ENCODE data around the gene PLP2. TPM values are rescaled to one million over a fixed set of nuclear protein-coding genes. Genes with fewer than 3 reads are reported as not detected.

PLP2 gene
- total RNA-seq, 2 donors from 2014 or later = 19.4 to 30.1 TPM

DNA sequence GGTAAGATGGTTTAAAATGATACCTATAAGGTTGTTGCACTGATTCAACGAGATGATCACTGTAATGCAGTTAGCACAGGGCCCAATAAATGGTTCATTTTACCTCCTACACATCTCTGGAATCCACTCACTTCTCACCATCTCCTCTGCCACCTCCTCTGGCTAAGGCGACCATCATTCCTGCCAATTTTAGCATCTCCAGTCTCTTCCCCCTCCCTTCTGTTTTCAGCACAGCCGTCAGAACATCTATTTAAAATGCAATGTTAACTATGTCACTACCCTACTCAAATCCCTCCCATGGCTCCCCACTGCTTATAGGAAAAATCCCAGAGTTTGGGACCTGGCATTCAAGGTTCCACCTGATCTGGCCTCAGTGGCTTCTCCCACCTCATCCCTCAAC lies 31.8 kb downstream of the PLP2 start:
- H3K27ac ChIP-seq = no peak overlapping the region
- no peaks in the 10 kb centered on the region for H3K27me3 ChIP-seq
- WGBS, 2 donors = 61 to 77% methylated on average over 3 of the region's 3 CpGs
- H3K4me3 ChIP-seq = no peak overlapping the region
- intact Hi-C loops (cut with DNase I) = no loop called here
- TF ChIP-seq POLR2A (IDR thresholded peaks at IDR 0.05) (no peak), CTCF (IDR thresholded peaks at IDR 0.05) (no peak)
- no peaks in the 10 kb centered on the region for H3K36me3 ChIP-seq (replicated peaks in 1 of 2; ENCODE audit: insufficient read depth in 1 of 2, low read depth in 2 of 2)
- peaks cover 15% of the 10 kb centered on the region for H3K4me1 ChIP-seq
- DNase-seq (no peak), ATAC-seq (no peak)
- no peaks in the 10 kb centered on the region for H3K9me3 ChIP-seq

DNA sequence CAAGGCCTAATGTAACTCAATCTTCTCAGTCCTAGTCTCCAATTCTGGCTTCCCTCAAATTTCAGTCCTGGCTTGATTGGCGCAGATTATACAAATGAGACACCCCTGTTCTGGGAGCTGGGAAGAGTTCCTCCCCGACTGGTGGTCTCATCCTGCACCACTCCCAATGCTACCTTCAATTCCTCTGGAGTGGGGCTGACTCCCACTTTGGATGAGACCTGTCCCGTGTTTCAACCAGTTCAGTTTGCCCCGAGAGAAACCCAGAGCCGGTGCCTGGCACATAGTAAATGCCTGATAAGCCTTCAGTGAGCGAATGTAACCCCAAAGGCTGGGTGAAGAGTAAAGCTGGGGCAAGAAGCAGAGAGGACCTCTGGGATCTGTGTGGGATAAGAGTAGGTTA lies 32.3 kb downstream of the PLP2 start:
- Histone ChIP-seq H3K4me1 (peaks cover 15% of the 10 kb centered on the region), H3K27me3 (no peaks in the 10 kb centered on the region), H3K9me3 (no peaks in the 10 kb centered on the region), H3K36me3 (replicated peaks in 1 of 2; ENCODE audit: insufficient read depth in 1 of 2, low read depth in 2 of 2) (no peaks in the 10 kb centered on the region), H3K4me3 (no peak overlapping the region), H3K27ac (no peak overlapping the region)
- TF ChIP-seq CTCF (IDR thresholded peaks at IDR 0.05) (no peak), POLR2A (IDR thresholded peaks at IDR 0.05) (no peak)
- no peak for ATAC-seq
- WGBS, 2 donors = 76 to 94% methylated on average over 2 to 6 of the region's 6 CpGs
- DNase-seq = no peak
- intact Hi-C loops (cut with DNase I) = no loop called here

DNA sequence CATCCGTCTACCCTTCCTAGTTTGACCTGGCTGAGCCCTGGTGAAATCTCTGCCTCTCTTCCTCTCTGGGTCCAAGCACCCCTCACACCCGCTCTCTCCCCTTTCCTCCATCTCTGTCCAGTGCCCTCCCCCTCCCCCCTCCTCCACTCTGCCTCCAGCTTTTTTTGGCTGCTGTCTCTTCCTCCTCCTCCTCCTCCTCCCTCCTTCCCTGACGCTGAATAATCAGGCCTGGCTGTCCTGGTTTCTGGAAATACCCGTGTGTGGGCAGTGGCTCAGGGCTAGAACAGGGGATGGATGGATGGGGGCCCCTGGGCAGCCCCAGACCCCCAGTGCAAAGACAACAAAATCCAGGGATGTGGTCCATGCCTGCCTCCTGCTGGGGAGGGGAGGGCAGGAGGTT lies 33.0 kb downstream of the PLP2 start:
- no peak for DNase-seq
- 56 to 78% methylated on average over 4 of the region's 4 CpGs for WGBS, 2 donors
- no peaks in the 10 kb centered on the region for H3K36me3 ChIP-seq (replicated peaks in 1 of 2; ENCODE audit: insufficient read depth in 1 of 2, low read depth in 2 of 2)
- H3K4me1 ChIP-seq = peaks cover 15% of the 10 kb centered on the region
- no peak overlapping the region for H3K4me3 ChIP-seq
- no peaks in the 10 kb centered on the region for H3K9me3 ChIP-seq
- intact Hi-C loops (cut with DNase I) = no loop called here
- H3K27ac ChIP-seq = no peak overlapping the region
- no peak for TF ChIP-seq CTCF (IDR thresholded peaks at IDR 0.05)
- ATAC-seq = no peak
- H3K27me3 ChIP-seq = no peaks in the 10 kb centered on the region

DNA sequence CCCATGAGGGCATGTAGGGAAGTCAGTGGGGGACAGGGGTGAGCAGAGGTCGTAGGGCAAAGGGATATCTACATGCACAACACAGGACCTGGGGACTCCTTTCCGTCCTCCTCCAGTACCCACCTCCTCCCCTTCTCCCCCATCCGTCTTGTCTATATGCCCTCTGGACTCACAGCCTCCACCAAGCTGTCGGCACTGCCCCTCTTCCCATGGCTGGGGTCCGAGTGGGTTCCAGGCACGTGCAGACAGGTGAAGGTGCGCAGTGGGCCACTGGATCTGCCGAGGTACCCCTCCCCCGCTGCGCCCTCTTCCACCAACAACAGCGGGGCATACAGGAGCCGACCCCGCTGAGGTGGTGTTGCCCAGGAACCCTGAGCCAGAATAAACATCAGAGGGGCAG lies 33.7 kb downstream of the PLP2 start:
- H3K27me3 ChIP-seq = no peaks in the 10 kb centered on the region
- TF ChIP-seq CTCF (IDR thresholded peaks at IDR 0.05) = no peak
- no peak for TF ChIP-seq POLR2A (IDR thresholded peaks at IDR 0.05)
- DNase-seq = no peak
- no peaks in the 10 kb centered on the region for H3K36me3 ChIP-seq (replicated peaks in 1 of 2; ENCODE audit: insufficient read depth in 1 of 2, low read depth in 2 of 2)
- H3K9me3 ChIP-seq = no peaks in the 10 kb centered on the region
- intact Hi-C loops (cut with DNase I) = no loop called here
- peaks cover 13% of the 10 kb centered on the region for H3K4me1 ChIP-seq
- H3K4me3 ChIP-seq = no peak overlapping the region
- WGBS, 2 donors = 71 to 76% methylated on average over 3 to 7 of the region's 13 CpGs
- no peak for ATAC-seq
- H3K27ac ChIP-seq = no peak overlapping the region

DNA sequence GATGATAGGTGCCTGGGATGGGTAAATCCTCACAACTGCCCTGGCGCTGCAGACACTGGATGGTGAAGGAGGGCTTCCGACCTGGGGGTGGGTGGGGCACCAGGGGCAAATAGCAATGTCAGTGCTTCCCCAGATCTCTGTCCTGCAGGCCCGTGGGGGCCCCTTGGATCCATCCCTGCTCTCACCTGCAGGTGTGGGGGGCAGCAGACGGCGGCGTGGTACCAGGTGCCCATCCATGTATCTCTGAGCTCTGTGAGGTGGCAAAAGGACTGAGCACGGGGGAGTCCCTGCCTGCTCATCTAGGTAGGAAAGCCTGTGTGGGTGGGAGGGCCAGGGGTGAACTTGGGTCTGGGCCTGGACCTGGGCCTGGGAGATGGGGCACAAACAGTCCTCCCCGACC lies 34.8 kb downstream of the PLP2 start:
- H3K36me3 ChIP-seq (replicated peaks in 1 of 2; ENCODE audit: insufficient read depth in 1 of 2, low read depth in 2 of 2) = no peaks in the 10 kb centered on the region
- no peak overlapping the region for H3K4me3 ChIP-seq
- no peaks in the 10 kb centered on the region for H3K9me3 ChIP-seq
- H3K27ac ChIP-seq = no peak overlapping the region
- peaks cover 2% of the 10 kb centered on the region for H3K4me1 ChIP-seq
- 91 to 100% methylated on average over 1 to 6 of the region's 8 CpGs for WGBS, 2 donors
- DNase-seq = no peak
- H3K27me3 ChIP-seq = no peaks in the 10 kb centered on the region
- ATAC-seq = no peak
- TF ChIP-seq POLR2A (IDR thresholded peaks at IDR 0.05) = no peak
- no peak for TF ChIP-seq CTCF (IDR thresholded peaks at IDR 0.05)
- intact Hi-C loops (cut with DNase I) = no loop called here
